ENCODE measurements around the gene ZBTB7C.
A peak's percentile ranks its signal among the peaks of the same experiment; 100 is the strongest.
"Not testable (repeated sequence)": the region's sequence is repeated elsewhere in the genome, so short reads cannot be mapped to it uniquely, and the experiment has no call there.

ZBTB7C gene

GRCh38 chr18:48408727-48409590 is at the start of gene ZBTB7C:
ZBTB7C (minus strand) TSS chr18:48409383.
- DNase-seq, result no peak

- DNase-seq, result no peak
These were observed 47.7 kb upstream of the ZBTB7C start for GRCh38 chr18:48456838-48457237.

GRCh38 chr18:48455555-48456478 is 46.6 kb upstream of the ZBTB7C start:
- peak; percentile 15 to 72 (median 37) for DNase-seq

GRCh38 chr18:48454261-48454757 is 45.1 kb upstream of the ZBTB7C start:
- DNase-seq, result peak in 1 of 6 experiments; percentile 5

GRCh38 chr18:48453330-48454066 is 44.3 kb upstream of the ZBTB7C start:
- no peak for DNase-seq

GRCh38 chr18:48452861-48453323 is 43.7 kb upstream of the ZBTB7C start:
- DNase-seq, result no peak

- no peak for DNase-seq
These were observed 41.5 kb upstream of the ZBTB7C start for GRCh38 chr18:48450685-48451084.

GRCh38 chr18:48446582-48447225 is 37.5 kb upstream of the ZBTB7C start:
- DNase-seq, result peak; percentile 17 to 65 (median 38)

GRCh38 chr18:48445540-48445939 is 36.4 kb upstream of the ZBTB7C start:
- peak; percentile 22 to 75 (median 51) for DNase-seq

GRCh38 chr18:48442761-48443160 is 33.6 kb upstream of the ZBTB7C start:
- no peak for DNase-seq

- DNase-seq, result no peak
These were observed 32.3 kb upstream of the ZBTB7C start for GRCh38 chr18:48441405-48441881.

GRCh38 chr18:48440924-48441323 is 31.7 kb upstream of the ZBTB7C start:
- no peak for DNase-seq

- DNase-seq, result no peak
These were observed 27.7 kb upstream of the ZBTB7C start for GRCh38 chr18:48436907-48437306.

GRCh38 chr18:48434382-48434781 is 25.2 kb upstream of the ZBTB7C start:
- not testable (repeated sequence) for DNase-seq

- no peak for DNase-seq
These were observed 24.4 kb upstream of the ZBTB7C start for GRCh38 chr18:48433541-48433940.

- no peak for DNase-seq
These were observed 21.0 kb upstream of the ZBTB7C start for GRCh38 chr18:48430150-48430549.

GRCh38 chr18:48428475-48429177 is 19.4 kb upstream of the ZBTB7C start:
- no peak for DNase-seq

- no peak for DNase-seq
These were observed 13.8 kb upstream of the ZBTB7C start for GRCh38 chr18:48422947-48423378.

- no peak for DNase-seq
These were observed 10.3 kb upstream of the ZBTB7C start for GRCh38 chr18:48419277-48420022.

- no peak for DNase-seq
These were observed 9.5 kb upstream of the ZBTB7C start for GRCh38 chr18:48418539-48419276.

All from stimulated activated naive CD4-positive, alpha-beta T cell (primary cell).